ENCODE data around the gene BPIFB2. TPM values are rescaled to one million over a fixed set of nuclear protein-coding genes. Genes with fewer than 3 reads are reported as not detected.

Gene BPIFB2
- total RNA-seq, 4 donors from 2014 or later, result not detected

- Histone ChIP-seq H3K27me3 (no peaks in the 10 kb centered on the region), H3K36me3 (no peaks in the 10 kb centered on the region), H3K4me1 (no peaks in the 10 kb centered on the region), H3K27ac (no peak overlapping the region), H3K4me3 (replicated peaks in 1 of 3) (no peak overlapping the region), H3K9me3 (no peaks in the 10 kb centered on the region)
- DNase-seq, result no peak
- TF ChIP-seq POLR2A (IDR thresholded peaks at IDR 0.05) (no peak), CTCF (IDR thresholded peaks at IDR 0.05) (no peak)
- whole genome bisulfite sequencing, 2 donors, result 94 to 95% methylated on average over 16 to 22 of the region's 23 CpGs
- intact Hi-C loops (cut with DNase I), result no loop called here
Measured at GRCh38 chr20:33019465-33020277, 12.2 kb downstream of the BPIFB2 start.

GRCh38 chr20:33020278-33021161 lies 13.0 kb downstream of the BPIFB2 start:
- Histone ChIP-seq H3K4me3 (replicated peaks in 1 of 3) (no peak overlapping the region), H3K4me1 (no peaks in the 10 kb centered on the region), H3K36me3 (no peaks in the 10 kb centered on the region), H3K27me3 (no peaks in the 10 kb centered on the region), H3K9me3 (no peaks in the 10 kb centered on the region), H3K27ac (no peak overlapping the region)
- intact Hi-C loops (cut with DNase I), result no loop called here
- TF ChIP-seq POLR2A (IDR thresholded peaks at IDR 0.05) (no peak), CTCF (IDR thresholded peaks at IDR 0.05) (no peak)
- no peak for DNase-seq
- 91 to 98% methylated on average over 10 to 11 of the region's 18 CpGs for WGBS, 2 donors

GRCh38 chr20:33021879-33022278 lies 14.4 kb downstream of the BPIFB2 start:
- TF ChIP-seq CTCF (IDR thresholded peaks at IDR 0.05) (no peak), POLR2A (IDR thresholded peaks at IDR 0.05) (no peak)
- H3K4me3 ChIP-seq (replicated peaks in 1 of 3), result no peak overlapping the region
- no peak overlapping the region for H3K27ac ChIP-seq
- H3K9me3 ChIP-seq, result no peaks in the 10 kb centered on the region
- intact Hi-C loops (cut with DNase I), result no loop called here
- no peaks in the 10 kb centered on the region for H3K4me1 ChIP-seq
- H3K36me3 ChIP-seq, result no peaks in the 10 kb centered on the region
- WGBS, 2 donors, result 57 to 78% methylated on average over 2 to 3 of the region's 3 CpGs
- DNase-seq, result no peak
- no peaks in the 10 kb centered on the region for H3K27me3 ChIP-seq

DNA sequence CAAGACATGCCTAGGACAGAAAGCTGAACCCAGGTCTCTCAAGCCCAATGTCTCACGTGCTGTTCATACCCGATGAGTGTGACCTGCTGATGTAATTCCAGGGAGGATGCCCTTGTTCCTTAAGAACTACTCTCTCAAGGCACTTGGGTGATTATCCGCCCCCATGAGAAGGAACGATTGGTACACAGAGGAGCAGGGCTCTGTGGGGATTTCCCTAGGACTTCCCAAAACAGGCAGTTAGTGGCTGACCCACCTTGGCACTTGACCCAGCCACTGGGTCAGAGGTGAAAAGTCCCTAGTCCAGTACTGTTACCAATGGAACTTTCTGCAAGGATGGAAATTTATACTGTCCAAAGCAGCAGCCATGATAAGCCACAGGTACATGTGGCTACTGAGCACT lies 14.8 kb downstream of the BPIFB2 start:
- no peaks in the 10 kb centered on the region for H3K4me1 ChIP-seq
- no peak overlapping the region for H3K27ac ChIP-seq
- H3K4me3 ChIP-seq (replicated peaks in 1 of 3), result no peak overlapping the region
- no peaks in the 10 kb centered on the region for H3K27me3 ChIP-seq
- intact Hi-C loops (cut with DNase I), result no loop called here
- H3K36me3 ChIP-seq, result no peaks in the 10 kb centered on the region
- DNase-seq, result no peak
- WGBS, 2 donors, result 51 to 67% methylated on average over 4 of the region's 4 CpGs
- H3K9me3 ChIP-seq, result no peaks in the 10 kb centered on the region
- TF ChIP-seq POLR2A (IDR thresholded peaks at IDR 0.05) (no peak), CTCF (IDR thresholded peaks at IDR 0.05) (no peak)

Data from thyroid gland (tissue), 4 donors.